DMS 273 (cell line): ENCODE results near the gene PSMD6.
A peak's percentile ranks its signal among the peaks of the same experiment; 100 is the strongest.

ENCODE experiments used
- DNase-seq: peaks from one replicate; lab custom pipeline; 2025; ENCODE audit not compliant: unreplicated experiment; lab: John Stamatoyannopoulos, UW

PSMD6 gene

GRCh38 chr3:64046996-64047594 is 23.8 kb upstream of the PSMD6 start:
- DNase-seq = no peak

GRCh38 chr3:64046592-64046991 is 23.3 kb upstream of the PSMD6 start:
- DNase-seq = no peak

- no peak for DNase-seq
Measured at GRCh38 chr3:64042952-64043351, 19.7 kb upstream of the PSMD6 start.

- DNase-seq = no peak
Measured at GRCh38 chr3:64039981-64040733, 16.9 kb upstream of the PSMD6 start.

GRCh38 chr3:64039332-64039731 is 16.0 kb upstream of the PSMD6 start:
- DNase-seq = no peak

- no peak for DNase-seq
Measured at GRCh38 chr3:64038253-64038767, 15.0 kb upstream of the PSMD6 start.

- DNase-seq = no peak
Measured at GRCh38 chr3:64037084-64037483, 13.8 kb upstream of the PSMD6 start.

GRCh38 chr3:64033069-64033468 is 9.8 kb upstream of the PSMD6 start:
- no peak for DNase-seq

- peak; percentile 72 for DNase-seq
Measured at GRCh38 chr3:64031540-64032508, 8.5 kb upstream of the PSMD6 start.

GRCh38 chr3:64030741-64031140 is 7.4 kb upstream of the PSMD6 start:
- DNase-seq = peak; percentile 89

- DNase-seq = no peak
Measured at GRCh38 chr3:64029287-64029686, 6.0 kb upstream of the PSMD6 start.

GRCh38 chr3:64028754-64029153 is 5.5 kb upstream of the PSMD6 start:
- DNase-seq = no peak

GRCh38 chr3:64027658-64028057 is 4.4 kb upstream of the PSMD6 start:
- DNase-seq = no peak

GRCh38 chr3:64026346-64026745 is 3.1 kb upstream of the PSMD6 start:
- DNase-seq = no peak

- no peak for DNase-seq
Measured at GRCh38 chr3:64023861-64024223, 548 bp upstream of the PSMD6 start.

- peak; percentile 38 for DNase-seq
Measured at GRCh38 chr3:64022451-64023186, 675 bp downstream of the PSMD6 start.

- no peak for DNase-seq
Measured at GRCh38 chr3:64021922-64022321, 1.4 kb downstream of the PSMD6 start.

GRCh38 chr3:64019879-64020278 is 3.4 kb downstream of the PSMD6 start:
- DNase-seq = no peak

- no peak for DNase-seq
Measured at GRCh38 chr3:64019271-64019670, 4.0 kb downstream of the PSMD6 start.

GRCh38 chr3:64016941-64017620 is 6.2 kb downstream of the PSMD6 start:
- no peak for DNase-seq
